Measurements from ENCODE around the gene TPST2.

The TPST2 gene

DNA sequence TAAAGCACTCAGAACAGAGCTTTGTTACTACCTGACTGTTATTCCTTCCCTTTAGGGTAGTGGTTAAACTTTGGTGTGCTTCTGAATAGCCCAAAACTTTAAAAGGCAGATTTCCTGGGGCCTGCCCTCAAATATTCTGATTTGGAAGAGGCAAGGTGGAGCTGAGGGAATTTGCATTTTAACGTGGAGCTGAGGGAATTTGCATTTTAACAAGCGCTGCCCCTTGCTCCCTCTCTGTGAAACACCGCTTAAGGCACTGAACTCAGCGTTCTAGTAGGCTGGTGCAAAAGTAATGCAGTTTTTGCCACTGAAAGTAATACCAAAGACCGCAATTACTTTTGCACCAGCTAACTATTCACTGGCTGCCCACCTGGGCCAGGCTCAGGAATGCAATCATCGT is 35.0 kb downstream of the TPST2 start:
- ChIA-PET POLR2A (no interaction called here), CTCF (interaction anchor here (1.3 to 1.6 kb wide), 2 partner anchors 12 to 23 kb away, joined by 3 to 4 read pairs; no protein-coding TSS in a partner anchor)
- DNase-seq (ENCODE audit: extremely low spot score): no peak
- TF ChIP-seq, protein P1, sequence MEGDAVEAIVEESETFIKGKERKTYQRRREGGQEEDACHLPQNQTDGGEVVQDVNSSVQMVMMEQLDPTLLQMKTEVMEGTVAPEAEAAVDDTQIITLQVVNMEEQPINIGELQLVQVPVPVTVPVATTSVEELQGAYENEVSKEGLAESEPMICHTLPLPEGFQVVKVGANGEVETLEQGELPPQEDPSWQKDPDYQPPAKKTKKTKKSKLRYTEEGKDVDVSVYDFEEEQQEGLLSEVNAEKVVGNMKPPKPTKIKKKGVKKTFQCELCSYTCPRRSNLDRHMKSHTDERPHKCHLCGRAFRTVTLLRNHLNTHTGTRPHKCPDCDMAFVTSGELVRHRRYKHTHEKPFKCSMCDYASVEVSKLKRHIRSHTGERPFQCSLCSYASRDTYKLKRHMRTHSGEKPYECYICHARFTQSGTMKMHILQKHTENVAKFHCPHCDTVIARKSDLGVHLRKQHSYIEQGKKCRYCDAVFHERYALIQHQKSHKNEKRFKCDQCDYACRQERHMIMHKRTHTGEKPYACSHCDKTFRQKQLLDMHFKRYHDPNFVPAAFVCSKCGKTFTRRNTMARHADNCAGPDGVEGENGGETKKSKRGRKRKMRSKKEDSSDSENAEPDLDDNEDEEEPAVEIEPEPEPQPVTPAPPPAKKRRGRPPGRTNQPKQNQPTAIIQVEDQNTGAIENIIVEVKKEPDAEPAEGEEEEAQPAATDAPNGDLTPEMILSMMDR (IDR thresholded peaks at IDR 0.05; ENCODE audit: control extremely low read depth, extremely low read depth, low read depth, missing control alignments): no peak

DNA sequence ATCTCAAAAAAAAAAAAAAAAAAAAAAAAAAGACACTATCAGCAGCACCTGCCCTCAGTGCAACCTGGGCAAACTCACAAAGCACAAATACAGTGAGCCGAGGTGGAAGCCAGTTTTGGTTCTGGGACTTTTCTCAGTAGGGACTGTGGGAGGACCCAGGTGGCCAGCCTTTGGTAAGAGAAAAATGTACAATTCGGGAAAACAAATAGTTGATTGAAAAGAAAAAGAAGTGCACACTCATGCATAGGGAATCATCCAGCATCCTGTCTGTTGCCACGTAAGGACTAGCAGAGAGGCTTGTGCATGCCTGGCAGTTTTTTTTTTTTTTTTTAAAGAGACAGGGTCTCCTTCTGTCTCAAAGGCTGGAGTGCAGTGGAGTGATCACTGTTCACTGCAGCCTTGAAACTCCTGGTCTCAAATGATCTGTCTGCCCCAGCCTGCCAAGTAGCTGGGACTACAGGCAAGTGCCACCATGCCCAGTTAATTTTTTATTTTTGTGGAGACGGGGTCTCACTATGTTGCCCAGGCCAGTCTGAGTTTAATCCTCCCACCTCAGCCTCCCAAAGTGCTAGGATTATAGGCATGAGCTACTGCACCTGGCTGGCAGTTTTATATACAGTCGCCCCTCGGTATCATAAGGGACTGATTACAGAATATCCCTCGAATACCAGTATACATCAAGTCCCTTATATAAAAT is 36.7 kb downstream of the TPST2 start:
- CTCF ChIA-PET: interaction anchor here (1.6 kb wide), 1 partner anchor 10 kb away, joined by 4 read pairs; no protein-coding TSS in a partner anchor
- DNase-seq (ENCODE audit: extremely low spot score): no peak
- POLR2A ChIA-PET: no interaction called here
- TF ChIP-seq, protein P1 (IDR thresholded peaks at IDR 0.05; ENCODE audit: control extremely low read depth, extremely low read depth, low read depth, missing control alignments): no peak

DNA sequence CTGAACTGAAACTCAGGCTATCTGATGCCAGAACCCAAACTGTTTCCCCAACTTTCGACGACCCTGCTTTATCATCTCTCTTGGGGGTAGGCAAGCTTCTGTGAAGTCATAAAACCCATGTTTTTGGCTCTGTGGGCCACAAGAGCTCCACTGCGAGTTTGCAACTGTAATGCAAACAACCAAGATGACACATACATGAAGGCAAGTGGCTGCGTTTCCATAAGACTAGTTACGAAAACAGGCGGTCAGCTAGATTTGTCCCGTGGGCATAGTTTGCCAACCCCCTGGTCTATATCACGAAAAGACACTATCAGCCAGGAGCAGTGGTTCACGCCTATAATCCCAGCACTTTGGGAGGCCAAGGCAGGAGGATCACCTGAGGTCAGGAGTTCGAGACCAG is 37.5 kb downstream of the TPST2 start:
- ChIA-PET CTCF (no interaction called here), POLR2A (no interaction called here)
- DNase-seq (ENCODE audit: extremely low spot score): no peak
- TF ChIP-seq, protein P1 (IDR thresholded peaks at IDR 0.05; ENCODE audit: control extremely low read depth, extremely low read depth, low read depth, missing control alignments): no peak

DNA sequence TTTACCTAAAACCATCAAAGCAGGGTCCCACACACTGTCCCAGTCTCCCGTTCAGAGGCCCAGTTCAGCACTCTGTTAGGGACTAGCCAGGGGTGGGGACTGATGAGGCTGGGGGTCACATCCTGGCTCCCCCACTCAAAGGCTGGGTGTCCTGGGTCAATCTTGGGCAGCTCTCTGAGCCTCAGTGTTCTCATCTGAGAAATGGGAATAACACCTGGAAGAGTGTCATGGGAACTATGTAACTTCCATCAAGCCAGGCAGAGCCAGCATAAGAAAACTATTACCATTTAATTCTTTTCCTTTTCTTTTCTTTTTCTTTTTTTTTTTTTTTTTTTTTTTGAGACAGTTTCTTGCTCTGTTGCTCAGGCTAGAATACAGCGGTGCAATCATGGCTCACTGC is 38.4 kb downstream of the TPST2 start:
- TF ChIP-seq, protein P1 (IDR thresholded peaks at IDR 0.05; ENCODE audit: control extremely low read depth, extremely low read depth, low read depth, missing control alignments): no peak
- ChIA-PET POLR2A (no interaction called here), CTCF (interaction anchor here (1.1 to 1.6 kb wide), 2 partner anchors 11 to 30 kb away, joined by 3 read pairs; no protein-coding TSS in a partner anchor)
- no peak for DNase-seq (ENCODE audit: extremely low spot score)

DNA sequence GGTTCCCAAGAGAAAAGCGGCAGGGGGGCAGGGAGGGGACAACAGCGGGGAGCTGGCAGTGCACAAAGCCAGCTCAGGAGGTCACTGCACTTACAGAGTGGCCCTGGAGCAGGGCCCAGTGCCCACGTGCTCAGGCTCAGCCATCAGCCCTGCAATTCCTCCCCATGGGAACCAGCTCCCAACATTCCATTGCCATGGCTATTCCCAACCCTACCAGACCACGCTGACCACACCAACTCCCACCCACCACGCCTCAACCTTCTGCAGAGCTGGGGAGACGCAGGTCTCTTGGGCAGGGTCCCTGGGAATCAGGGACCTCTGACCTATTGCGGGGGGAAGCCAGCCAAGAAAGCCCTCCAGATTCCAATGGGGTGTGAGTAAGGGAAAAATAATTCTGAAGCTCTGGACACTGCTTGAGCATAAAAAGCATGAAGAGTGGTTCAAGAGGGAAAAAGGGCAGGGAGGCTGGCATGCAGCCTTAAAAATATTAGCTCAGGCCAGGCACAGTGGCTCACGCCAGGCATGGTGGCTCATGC is 39.4 kb downstream of the TPST2 start:
- no peak for DNase-seq (ENCODE audit: extremely low spot score)
- ChIA-PET CTCF (interaction anchor here (1.1 to 1.6 kb wide), 2 partner anchors 10 to 31 kb away, joined by 3 read pairs; no protein-coding TSS in a partner anchor), POLR2A (interaction anchor here (0.5 kb wide), 1 partner anchor 277 kb away, joined by 4 read pairs; no protein-coding TSS in a partner anchor)
- TF ChIP-seq, protein P1 (IDR thresholded peaks at IDR 0.05; ENCODE audit: control extremely low read depth, extremely low read depth, low read depth, missing control alignments): no peak

DNA sequence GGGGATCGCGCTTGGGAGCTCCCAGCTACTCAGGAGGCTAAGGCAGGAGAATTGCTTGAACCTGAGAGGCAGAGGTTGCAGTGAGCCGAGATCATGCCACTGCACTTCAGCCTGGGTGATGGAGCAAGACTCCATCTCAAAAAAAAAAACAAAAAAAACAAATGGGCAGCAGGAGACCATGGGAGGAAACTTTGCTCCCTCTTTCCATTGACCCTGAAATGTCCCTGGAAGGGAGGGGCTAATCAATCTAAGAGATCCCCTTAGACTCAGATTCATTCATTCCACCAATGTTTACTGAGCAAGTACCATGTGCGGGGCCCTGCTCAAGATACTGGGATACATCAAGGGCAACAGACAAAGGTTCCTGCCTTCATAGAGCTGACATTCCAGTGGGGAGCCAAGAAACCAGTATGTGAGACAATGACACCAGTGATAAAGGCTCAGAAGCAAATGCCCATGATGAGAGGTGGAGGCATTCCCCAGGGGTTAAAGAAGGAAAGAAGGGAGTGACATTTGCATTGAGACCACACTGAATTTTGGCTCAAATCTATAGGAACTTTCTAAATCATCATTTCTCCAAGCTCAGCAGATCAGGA is 39.9 kb downstream of the TPST2 start:
- CTCF ChIA-PET: interaction anchor here (1.6 kb wide), 1 partner anchor 9 kb away, joined by 3 read pairs; no protein-coding TSS in a partner anchor
- POLR2A ChIA-PET: no interaction called here
- DNase-seq (ENCODE audit: extremely low spot score): no peak
- TF ChIP-seq, protein P1 (IDR thresholded peaks at IDR 0.05; ENCODE audit: control extremely low read depth, extremely low read depth, low read depth, missing control alignments): no peak

Measured in GM10248 (cell line).